LNCaP clone FGC (cell line): ENCODE data around the gene TENT4A.

Experiments used
- DNase-seq: peaks from one replicate; pipeline ENCODE4 v3.0.0-alpha.2; 2011; ENCODE audit warnings: low read depth
- H3K4me3 ChIP-seq: 2 replicates; pipeline ENCODE4 v1.5.1; 2011; ENCODE audit warnings: mild to moderate bottlenecking, low read depth, low read length, control low read depth
- TF ChIP-seq, protein P1 (sequence below): IDR thresholded peaks from 2 replicates; pipeline ENCODE4 v1.5.1; 2012; ENCODE audit warnings: mild to moderate bottlenecking; ENCODE audit not compliant: control insufficient read depth, insufficient read depth; ENCODE audit errors: extremely low read depth

Gene TENT4A

GRCh38 chr5:6711409-6712141 lies 1.7 kb upstream of the TENT4A start:
- peak overlapping the region; percentile 78 for H3K4me3 ChIP-seq
- no peak for DNase-seq
- TF ChIP-seq, protein P1, sequence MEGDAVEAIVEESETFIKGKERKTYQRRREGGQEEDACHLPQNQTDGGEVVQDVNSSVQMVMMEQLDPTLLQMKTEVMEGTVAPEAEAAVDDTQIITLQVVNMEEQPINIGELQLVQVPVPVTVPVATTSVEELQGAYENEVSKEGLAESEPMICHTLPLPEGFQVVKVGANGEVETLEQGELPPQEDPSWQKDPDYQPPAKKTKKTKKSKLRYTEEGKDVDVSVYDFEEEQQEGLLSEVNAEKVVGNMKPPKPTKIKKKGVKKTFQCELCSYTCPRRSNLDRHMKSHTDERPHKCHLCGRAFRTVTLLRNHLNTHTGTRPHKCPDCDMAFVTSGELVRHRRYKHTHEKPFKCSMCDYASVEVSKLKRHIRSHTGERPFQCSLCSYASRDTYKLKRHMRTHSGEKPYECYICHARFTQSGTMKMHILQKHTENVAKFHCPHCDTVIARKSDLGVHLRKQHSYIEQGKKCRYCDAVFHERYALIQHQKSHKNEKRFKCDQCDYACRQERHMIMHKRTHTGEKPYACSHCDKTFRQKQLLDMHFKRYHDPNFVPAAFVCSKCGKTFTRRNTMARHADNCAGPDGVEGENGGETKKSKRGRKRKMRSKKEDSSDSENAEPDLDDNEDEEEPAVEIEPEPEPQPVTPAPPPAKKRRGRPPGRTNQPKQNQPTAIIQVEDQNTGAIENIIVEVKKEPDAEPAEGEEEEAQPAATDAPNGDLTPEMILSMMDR, result no peak

DNA sequence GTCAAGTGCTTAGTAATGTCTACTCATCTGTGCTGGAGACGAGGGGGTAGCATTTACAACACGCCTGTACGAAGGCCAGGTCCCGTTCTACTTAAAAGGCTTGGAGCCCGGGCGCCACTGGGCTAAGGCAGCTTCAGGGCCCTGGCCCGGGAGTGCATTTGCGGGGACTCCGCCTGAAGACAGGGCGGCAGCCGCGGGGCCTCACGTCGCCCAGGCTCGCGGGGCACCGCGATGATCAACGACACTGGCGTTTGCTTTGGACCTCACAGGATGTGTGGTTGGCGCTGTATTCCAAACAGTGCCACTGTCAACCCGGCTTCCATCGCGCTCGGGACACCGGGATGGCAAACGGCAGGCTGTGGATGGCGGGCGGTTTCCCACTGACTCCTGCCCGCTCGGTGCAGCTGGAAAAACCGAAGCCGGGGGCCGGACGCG lies 1.1 kb upstream of the TENT4A start:
- no peak for DNase-seq

GRCh38 chr5:6712577-6713273 lies 507 bp upstream of the TENT4A start:
- peak overlapping the region; percentile 78 for H3K4me3 ChIP-seq
- DNase-seq, result peak; percentile 81
- TF ChIP-seq, protein P1, result no peak

More for the DNA sequence above, 1.1 kb upstream of the TENT4A start:
- H3K4me3 ChIP-seq, result peak overlapping the region; percentile 78
- TF ChIP-seq, protein P1, result no peak; the same call in 1 of the 2 replicates

GRCh38 chr5:6714226-6715041 lies 1.2 kb downstream of the TENT4A start:
- H3K4me3 ChIP-seq, result peak overlapping the region; percentile 72
- TF ChIP-seq, protein P1, result no peak
- no peak for DNase-seq

DNA sequence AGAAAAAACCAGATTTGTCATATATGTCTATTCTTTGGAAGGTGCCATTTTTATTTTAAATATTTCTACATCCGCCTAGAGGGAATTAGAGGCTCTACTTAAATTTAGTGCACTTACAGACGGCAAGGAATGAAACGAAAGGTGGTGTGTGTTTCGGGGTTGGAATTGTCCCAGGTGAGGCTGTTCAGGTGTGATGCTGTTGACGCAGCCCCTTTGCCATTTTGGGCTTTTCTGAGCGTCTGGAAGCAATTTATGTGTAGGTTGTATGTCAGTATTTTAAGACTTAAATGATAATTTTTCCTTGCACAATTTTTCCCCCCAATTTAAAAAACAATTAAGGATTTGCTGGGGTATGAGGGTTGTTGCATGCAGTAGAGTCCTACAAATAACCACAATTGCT lies 2.0 kb downstream of the TENT4A start:
- H3K4me3 ChIP-seq, result peak overlapping the region; percentile 72
- DNase-seq, result no peak
- TF ChIP-seq, protein P1, result no peak

- TF ChIP-seq, protein P1, result no peak
- H3K4me3 ChIP-seq, result peak overlapping the region; percentile 72
- DNase-seq, result no peak
Observed at GRCh38 chr5:6715758-6716628, 2.8 kb downstream of the TENT4A start.
